GM06990 (cell line): ENCODE data around the gene SNPH.

Source experiments
- DNase-seq: peaks from one replicate; pipeline ENCODE4 v3.0.0-alpha.2; 2011; ENCODE audit not compliant: insufficient read length; ENCODE audit errors: extremely low read depth
- H3K27me3 ChIP-seq: replicated peaks from 2 replicates; pipeline ENCODE4 v1.6.0; 2011; ENCODE audit warnings: low read length; ENCODE audit not compliant: control insufficient read depth, insufficient read depth
- H3K36me3 ChIP-seq: 2 replicates; pipeline ENCODE4 v1.5.1; 2011; ENCODE audit warnings: low read length; ENCODE audit not compliant: control insufficient read depth, insufficient read depth
- H3K4me3 ChIP-seq: replicated peaks from 2 replicates; pipeline ENCODE4 v1.5.1; 2011; ENCODE audit warnings: low read depth, mild to moderate bottlenecking, control low read depth, low read length
- CTCF ChIP-seq: IDR thresholded peaks from 2 replicates; pipeline ENCODE4 v1.5.1; 2011; ENCODE audit warnings: low read length, control low read depth, mild to moderate bottlenecking, inconsistent platforms; ENCODE audit not compliant: insufficient read depth, poor library complexity, severe bottlenecking

SNPH gene

GRCh38 chr20:1267161-1267560 lies 1.1 kb downstream of the SNPH start:
- Histone ChIP-seq H3K4me3 (no peak overlapping the region), H3K27me3 (no peaks in the 10 kb centered on the region), H3K36me3 (no peaks in the 10 kb centered on the region)
- DNase-seq: no peak
- TF ChIP-seq CTCF: no peak

- TF ChIP-seq CTCF: no peak
- no peaks in the 10 kb centered on the region for H3K27me3 ChIP-seq
- H3K4me3 ChIP-seq: no peak overlapping the region
- DNase-seq: no peak
- no peaks in the 10 kb centered on the region for H3K36me3 ChIP-seq
Observed at GRCh38 chr20:1267809-1268374, 1.8 kb downstream of the SNPH start.

GRCh38 chr20:1269235-1269634 lies 3.1 kb downstream of the SNPH start:
- Histone ChIP-seq H3K4me3 (no peak overlapping the region), H3K27me3 (no peaks in the 10 kb centered on the region), H3K36me3 (no peaks in the 10 kb centered on the region)
- no peak for TF ChIP-seq CTCF
- DNase-seq: no peak

- no peak for DNase-seq
- no peaks in the 10 kb centered on the region for H3K27me3 ChIP-seq
- no peak overlapping the region for H3K4me3 ChIP-seq
- no peak for TF ChIP-seq CTCF
- no peaks in the 10 kb centered on the region for H3K36me3 ChIP-seq
Observed at GRCh38 chr20:1269850-1270249, 3.8 kb downstream of the SNPH start.

GRCh38 chr20:1272368-1273100 lies 6.4 kb downstream of the SNPH start:
- Histone ChIP-seq H3K4me3 (no peak overlapping the region), H3K27me3 (no peaks in the 10 kb centered on the region), H3K36me3 (no peaks in the 10 kb centered on the region)
- TF ChIP-seq CTCF: no peak
- no peak for DNase-seq
